ENCODE measurements around the gene MYLK.

DNA sequence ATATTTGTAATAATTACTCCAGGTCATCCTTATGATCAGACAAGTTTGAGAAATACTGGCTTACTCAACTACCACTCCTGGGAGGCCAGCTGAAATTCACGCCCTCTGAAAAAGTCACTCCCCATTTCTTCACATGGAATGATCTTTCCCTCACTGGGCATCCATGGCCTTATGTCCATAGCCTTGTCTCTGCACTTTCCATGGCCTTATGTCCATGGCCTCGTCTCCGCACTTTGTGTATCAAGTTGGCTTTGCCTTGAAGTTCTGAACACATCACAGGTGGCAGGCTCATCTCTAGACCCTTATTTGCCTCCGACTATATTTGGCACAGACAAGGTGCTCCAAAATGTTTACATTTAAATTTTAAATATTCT lies 241.2 kb downstream of the MYLK start:
- TF ChIP-seq, protein P1, sequence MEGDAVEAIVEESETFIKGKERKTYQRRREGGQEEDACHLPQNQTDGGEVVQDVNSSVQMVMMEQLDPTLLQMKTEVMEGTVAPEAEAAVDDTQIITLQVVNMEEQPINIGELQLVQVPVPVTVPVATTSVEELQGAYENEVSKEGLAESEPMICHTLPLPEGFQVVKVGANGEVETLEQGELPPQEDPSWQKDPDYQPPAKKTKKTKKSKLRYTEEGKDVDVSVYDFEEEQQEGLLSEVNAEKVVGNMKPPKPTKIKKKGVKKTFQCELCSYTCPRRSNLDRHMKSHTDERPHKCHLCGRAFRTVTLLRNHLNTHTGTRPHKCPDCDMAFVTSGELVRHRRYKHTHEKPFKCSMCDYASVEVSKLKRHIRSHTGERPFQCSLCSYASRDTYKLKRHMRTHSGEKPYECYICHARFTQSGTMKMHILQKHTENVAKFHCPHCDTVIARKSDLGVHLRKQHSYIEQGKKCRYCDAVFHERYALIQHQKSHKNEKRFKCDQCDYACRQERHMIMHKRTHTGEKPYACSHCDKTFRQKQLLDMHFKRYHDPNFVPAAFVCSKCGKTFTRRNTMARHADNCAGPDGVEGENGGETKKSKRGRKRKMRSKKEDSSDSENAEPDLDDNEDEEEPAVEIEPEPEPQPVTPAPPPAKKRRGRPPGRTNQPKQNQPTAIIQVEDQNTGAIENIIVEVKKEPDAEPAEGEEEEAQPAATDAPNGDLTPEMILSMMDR (IDR thresholded peaks at IDR 0.05; ENCODE audit: insufficient read depth, low read depth, low read length) = no peak
- TF ChIP-seq EZH2 (IDR thresholded peaks at IDR 0.05; ENCODE audit: insufficient read depth, low read length) = no peak

Data from astrocyte (in vitro differentiated cells and primary cell).